ENCODE measurements around the gene ALPL.
"Not testable (repeated sequence)": the region's sequence is repeated elsewhere in the genome, so short reads cannot be mapped to it uniquely, and the experiment has no call there.

Gene ALPL

GRCh38 chr1:21559788-21560567 lies 50.8 kb downstream of the ALPL start:
- no peak for DNase-seq (ENCODE audit: low read depth in 2 of 2)

GRCh38 chr1:21560916-21561638 lies 51.9 kb downstream of the ALPL start:
- DNase-seq (ENCODE audit: low read depth in 2 of 2): no peak

GRCh38 chr1:21562896-21563295 lies 53.7 kb downstream of the ALPL start:
- no peak for DNase-seq (ENCODE audit: low read depth in 2 of 2)

GRCh38 chr1:21563971-21564370 lies 54.7 kb downstream of the ALPL start:
- DNase-seq (ENCODE audit: low read depth in 2 of 2): no peak

GRCh38 chr1:21564521-21565095 lies 55.4 kb downstream of the ALPL start:
- no peak for DNase-seq (ENCODE audit: low read depth in 2 of 2)

- DNase-seq (ENCODE audit: low read depth in 2 of 2): no peak
Observed at GRCh38 chr1:21565285-21565684, 56.1 kb downstream of the ALPL start.

- not testable (repeated sequence) for DNase-seq (ENCODE audit: low read depth in 2 of 2)
Observed at GRCh38 chr1:21566361-21566760, 57.1 kb downstream of the ALPL start.

GRCh38 chr1:21567241-21568005 lies 58.2 kb downstream of the ALPL start:
- no peak for DNase-seq (ENCODE audit: low read depth in 2 of 2)

- DNase-seq (ENCODE audit: low read depth in 2 of 2): no peak
Observed at GRCh38 chr1:21568006-21568746, 59.0 kb downstream of the ALPL start.

GRCh38 chr1:21568809-21569385 lies 59.7 kb downstream of the ALPL start:
- DNase-seq (ENCODE audit: low read depth in 2 of 2): no peak

- DNase-seq (ENCODE audit: low read depth in 2 of 2): no peak
Observed at GRCh38 chr1:21569820-21570527, 60.8 kb downstream of the ALPL start.

GRCh38 chr1:21570528-21570875 lies 61.3 kb downstream of the ALPL start:
- DNase-seq (ENCODE audit: low read depth in 2 of 2): no peak

- no peak for DNase-seq (ENCODE audit: low read depth in 2 of 2)
Observed at GRCh38 chr1:21570885-21571284, 61.7 kb downstream of the ALPL start.

GRCh38 chr1:21572221-21572620 lies 63.0 kb downstream of the ALPL start:
- DNase-seq (ENCODE audit: low read depth in 2 of 2): no peak

GRCh38 chr1:21572735-21573277 lies 63.6 kb downstream of the ALPL start:
- no peak for DNase-seq (ENCODE audit: low read depth in 2 of 2)

- no peak for DNase-seq (ENCODE audit: low read depth in 2 of 2)
Observed at GRCh38 chr1:21573475-21573874, 64.3 kb downstream of the ALPL start.

GRCh38 chr1:21573971-21574465 lies 64.8 kb downstream of the ALPL start:
- peak; percentile 22 to 23 for DNase-seq (ENCODE audit: low read depth in 2 of 2)

- DNase-seq (ENCODE audit: low read depth in 2 of 2): no peak
Observed at GRCh38 chr1:21574466-21575151, 65.4 kb downstream of the ALPL start.

GRCh38 chr1:21575351-21575942 lies 66.2 kb downstream of the ALPL start:
- DNase-seq (ENCODE audit: low read depth in 2 of 2): no peak
